GM04504 (cell line): ENCODE results near the gene ADGRL3.
"Not testable (repeated sequence)": the region's sequence is repeated elsewhere in the genome, so short reads cannot be mapped to it uniquely, and the experiment has no call there.

Experiments
- DNase-seq: peaks from one replicate; pipeline ENCODE4 v3.0.0-alpha.2; 2012; ENCODE audit warnings: low read depth

Gene ADGRL3

GRCh38 chr4:61756937-61757336 is 556.8 kb downstream of the ADGRL3 start:
- not testable (repeated sequence) for DNase-seq

- not testable (repeated sequence) for DNase-seq
Observed at GRCh38 chr4:61757983-61758382, 557.9 kb downstream of the ADGRL3 start.

- DNase-seq: not testable (repeated sequence)
Observed at GRCh38 chr4:61758596-61758995, 558.5 kb downstream of the ADGRL3 start.

- DNase-seq: not testable (repeated sequence)
Observed at GRCh38 chr4:61759245-61759644, 559.1 kb downstream of the ADGRL3 start.

- DNase-seq: not testable (repeated sequence)
Observed at GRCh38 chr4:61759885-61760284, 559.8 kb downstream of the ADGRL3 start.

- no peak for DNase-seq
Observed at GRCh38 chr4:61760820-61761219, 560.7 kb downstream of the ADGRL3 start.

- no peak for DNase-seq
Observed at GRCh38 chr4:61762722-61763627, 562.8 kb downstream of the ADGRL3 start.

- DNase-seq: no peak
Observed at GRCh38 chr4:61763682-61764081, 563.6 kb downstream of the ADGRL3 start.

GRCh38 chr4:61764090-61764489 is 564.0 kb downstream of the ADGRL3 start:
- not testable (repeated sequence) for DNase-seq

GRCh38 chr4:61769444-61770167 is 569.5 kb downstream of the ADGRL3 start:
- not testable (repeated sequence) for DNase-seq

- no peak for DNase-seq
Observed at GRCh38 chr4:61770456-61770855, 570.3 kb downstream of the ADGRL3 start.

- DNase-seq: no peak
Observed at GRCh38 chr4:61771056-61771455, 570.9 kb downstream of the ADGRL3 start.

- no peak for DNase-seq
Observed at GRCh38 chr4:61772126-61772525, 572.0 kb downstream of the ADGRL3 start.

GRCh38 chr4:61773655-61774245 is 573.6 kb downstream of the ADGRL3 start:
- no peak for DNase-seq

- DNase-seq: no peak
Observed at GRCh38 chr4:61782133-61782532, 582.0 kb downstream of the ADGRL3 start.

GRCh38 chr4:61783050-61783449 is 582.9 kb downstream of the ADGRL3 start:
- no peak for DNase-seq

- no peak for DNase-seq
Observed at GRCh38 chr4:61785761-61786160, 585.6 kb downstream of the ADGRL3 start.

GRCh38 chr4:61786211-61786610 is 586.1 kb downstream of the ADGRL3 start:
- DNase-seq: no peak

- no peak for DNase-seq
Observed at GRCh38 chr4:61795998-61796397, 595.9 kb downstream of the ADGRL3 start.

- DNase-seq: no peak
Observed at GRCh38 chr4:61799794-61800193, 599.7 kb downstream of the ADGRL3 start.

GRCh38 chr4:61805227-61805626 is 605.1 kb downstream of the ADGRL3 start:
- no peak for DNase-seq

GRCh38 chr4:61805979-61806378 is 605.9 kb downstream of the ADGRL3 start:
- DNase-seq: no peak

GRCh38 chr4:61812171-61812570 is 612.0 kb downstream of the ADGRL3 start:
- no peak for DNase-seq
